ENCODE data around the gene CABS1. TPM values are rescaled to one million over a fixed set of nuclear protein-coding genes. Genes with fewer than 3 reads are reported as not detected.

CABS1 gene
- total RNA-seq: not detected in 2 replicates

- Histone ChIP-seq H3K4me3 (ENCODE audit: low read depth, low read length) (no peak within 1 kb of the TSS), H3K27me3 (ENCODE audit: control insufficient read depth, insufficient read depth, low read length) (no peaks in the 10 kb centered on the region), H3K36me3 (ENCODE audit: control insufficient read depth, insufficient read depth, low read length) (no peaks in the 10 kb centered on the region)
- no peak for DNase-seq (ENCODE audit: low read depth)
- TF ChIP-seq CTCF (IDR thresholded peaks at IDR 0.05; ENCODE audit: insufficient read depth, low read length, severe bottlenecking): no peak
- no peak for FAIRE-seq
These were observed at the start of gene CABS1 for GRCh38 chr4:70334681-70335080. TSS of gene CABS1 (plus strand) at chr4:70334981. CDS start at chr4:70335040, 59 bp downstream.

GRCh38 chr4:70288651-70289050 is 46.1 kb upstream of the CABS1 start:
- H3K27me3 ChIP-seq (ENCODE audit: control insufficient read depth, insufficient read depth, low read length): no peaks in the 10 kb centered on the region
- FAIRE-seq: no peak
- no peaks in the 10 kb centered on the region for H3K36me3 ChIP-seq (ENCODE audit: control insufficient read depth, insufficient read depth, low read length)
- TF ChIP-seq CTCF (IDR thresholded peaks at IDR 0.05; ENCODE audit: insufficient read depth, low read length, severe bottlenecking): no peak
- DNase-seq (ENCODE audit: low read depth): no peak
- H3K4me3 ChIP-seq (ENCODE audit: low read depth, low read length): no peak overlapping the region

GRCh38 chr4:70291341-70291740 is 43.4 kb upstream of the CABS1 start:
- TF ChIP-seq CTCF (IDR thresholded peaks at IDR 0.05; ENCODE audit: insufficient read depth, low read length, severe bottlenecking): no peak
- no peak for FAIRE-seq
- H3K36me3 ChIP-seq (ENCODE audit: control insufficient read depth, insufficient read depth, low read length): no peaks in the 10 kb centered on the region

GRCh38 chr4:70297576-70297975 is 37.2 kb upstream of the CABS1 start:
- FAIRE-seq: no peak
- Histone ChIP-seq H3K27me3 (ENCODE audit: control insufficient read depth, insufficient read depth, low read length) (no peaks in the 10 kb centered on the region), H3K4me3 (ENCODE audit: low read depth, low read length) (no peak overlapping the region), H3K36me3 (ENCODE audit: control insufficient read depth, insufficient read depth, low read length) (no peaks in the 10 kb centered on the region)
- DNase-seq (ENCODE audit: low read depth): no peak
- TF ChIP-seq CTCF (IDR thresholded peaks at IDR 0.05; ENCODE audit: insufficient read depth, low read length, severe bottlenecking): no peak

More at GRCh38 chr4:70291341-70291740, 43.4 kb upstream of the CABS1 start:
- Histone ChIP-seq H3K4me3 (ENCODE audit: low read depth, low read length) (no peak overlapping the region), H3K27me3 (ENCODE audit: control insufficient read depth, insufficient read depth, low read length) (no peaks in the 10 kb centered on the region)
- no peak for DNase-seq (ENCODE audit: low read depth)

DNA sequence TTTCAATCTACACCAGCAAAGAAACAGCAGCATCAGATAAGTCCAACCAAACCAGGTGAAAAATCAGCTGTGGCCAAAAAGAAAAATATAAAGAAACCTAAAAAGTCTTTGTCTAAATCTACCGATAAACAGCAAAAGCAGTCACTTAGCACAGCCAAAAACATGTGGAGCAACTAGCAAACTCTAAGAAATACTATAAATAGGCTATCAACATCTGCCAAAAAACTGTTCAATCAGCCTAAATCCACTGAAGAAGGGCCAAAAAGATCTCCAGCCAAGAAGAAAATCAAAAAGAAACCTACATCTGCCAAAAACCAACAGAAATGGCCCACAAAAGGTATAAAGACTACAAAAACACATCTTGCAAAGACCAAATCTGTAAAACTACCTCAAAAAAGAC is 36.7 kb upstream of the CABS1 start:
- no peak for DNase-seq (ENCODE audit: low read depth)
- no peak overlapping the region for H3K4me3 ChIP-seq (ENCODE audit: low read depth, low read length)
- TF ChIP-seq CTCF (IDR thresholded peaks at IDR 0.05; ENCODE audit: insufficient read depth, low read length, severe bottlenecking): no peak
- no peaks in the 10 kb centered on the region for H3K36me3 ChIP-seq (ENCODE audit: control insufficient read depth, insufficient read depth, low read length)
- FAIRE-seq: no peak
- no peaks in the 10 kb centered on the region for H3K27me3 ChIP-seq (ENCODE audit: control insufficient read depth, insufficient read depth, low read length)

DNA sequence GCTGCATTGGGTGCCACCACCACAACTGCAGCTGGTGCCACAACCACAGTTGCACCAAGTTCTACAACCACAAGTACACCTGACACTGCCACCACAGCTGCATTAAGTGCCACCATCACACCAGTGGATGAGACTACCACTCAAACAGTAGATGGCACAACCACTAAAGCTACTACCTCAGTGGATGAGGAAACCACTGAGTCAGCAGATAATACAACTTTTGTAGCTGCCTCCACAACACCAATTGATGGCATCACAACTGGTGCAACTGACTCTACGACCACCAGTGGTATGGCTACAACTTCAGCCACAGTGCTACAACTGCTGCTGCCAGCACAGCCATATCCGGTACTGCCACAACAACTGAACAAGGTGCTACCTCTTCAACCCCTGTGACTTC is 35.1 kb upstream of the CABS1 start:
- TF ChIP-seq CTCF (IDR thresholded peaks at IDR 0.05; ENCODE audit: insufficient read depth, low read length, severe bottlenecking): no peak
- H3K27me3 ChIP-seq (ENCODE audit: control insufficient read depth, insufficient read depth, low read length): no peaks in the 10 kb centered on the region
- FAIRE-seq: peak; percentile 18

More for the DNA sequence above, 35.1 kb upstream of the CABS1 start:
- DNase-seq (ENCODE audit: low read depth): no peak
- Histone ChIP-seq H3K4me3 (ENCODE audit: low read depth, low read length) (no peak overlapping the region), H3K36me3 (ENCODE audit: control insufficient read depth, insufficient read depth, low read length) (no peaks in the 10 kb centered on the region)

Measured in bronchial epithelial cell (primary cell).